HS-5 (cell line): ENCODE results near the gene ATAD2B.

Experiments
- DNase-seq: peaks from one replicate; pipeline ENCODE4 v3.0.0-alpha.2; 2012; ENCODE audit warnings: low read depth

ATAD2B gene

GRCh38 chr2:23700627-23701026 is 226.3 kb downstream of the ATAD2B start:
- DNase-seq, result no peak

- no peak for DNase-seq
These were observed 227.4 kb downstream of the ATAD2B start for GRCh38 chr2:23699580-23699925.

DNA sequence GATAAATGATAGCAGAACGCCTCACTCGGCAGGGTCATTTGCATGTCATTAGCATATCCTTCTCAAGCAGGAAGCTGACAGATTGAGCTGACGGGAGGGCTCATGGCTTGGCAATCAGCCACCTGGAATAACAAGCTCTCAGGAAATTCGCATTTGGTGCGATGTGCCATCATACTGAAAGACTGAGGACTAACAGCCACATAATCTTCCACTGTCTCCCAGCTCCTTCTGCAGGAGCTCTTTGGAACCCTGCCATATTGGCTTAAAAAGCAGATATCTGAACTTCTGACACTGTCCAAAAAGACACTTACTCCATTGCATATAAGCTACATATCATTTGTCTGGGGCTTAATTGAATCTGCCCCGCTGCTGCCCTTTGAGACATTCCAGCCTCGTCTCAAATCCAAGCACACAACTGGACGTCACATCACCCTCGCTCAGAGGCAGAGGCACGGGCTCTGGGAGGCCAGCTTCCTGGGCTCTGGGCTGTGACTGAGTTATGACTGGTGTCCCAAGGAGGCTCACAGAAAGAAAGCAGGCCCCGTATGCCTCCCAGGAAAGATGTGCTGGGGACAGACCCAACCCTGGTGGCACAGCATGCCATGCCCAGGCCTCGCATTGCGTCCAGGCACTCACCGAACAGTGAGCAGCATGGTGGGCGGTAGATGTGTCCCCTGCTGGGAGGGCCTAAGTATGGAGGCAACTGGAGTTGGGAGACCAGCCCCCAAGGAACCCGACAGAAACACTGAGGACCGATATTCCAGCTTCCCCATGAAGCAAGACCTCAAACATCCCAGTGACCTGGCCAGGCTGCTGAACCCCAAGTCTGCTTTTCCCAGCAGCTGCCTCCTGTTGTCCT is 228.0 kb downstream of the ATAD2B start:
- no peak for DNase-seq
